ENCODE measurements around the gene GPC5.

GRCh38 chr13:92483894-92484293 is 1085.5 kb downstream of the GPC5 start:
- TF ChIP-seq CTCF (IDR thresholded peaks at IDR 0.05) (no peak), POLR2A (IDR thresholded peaks at IDR 0.05) (no peak)
